ENCODE measurements around the gene RAET1E. TPM values are rescaled to one million over a fixed set of nuclear protein-coding genes. Genes with fewer than 3 reads are reported as not detected.
"Not testable (repeated sequence)": the region's sequence is repeated elsewhere in the genome, so short reads cannot be mapped to it uniquely, and the experiment has no call there.

Gene RAET1E
- total RNA-seq, 1 donor from 2014 or later, result not detected

- Mint-ChIP-seq H3K4me3 (no peak overlapping the region), H3K27me3 (peaks cover 71% of the 10 kb centered on the region), H3K4me1 (ENCODE audit: unreplicated experiment) (peaks cover 5% of the 10 kb centered on the region), H3K27ac (no peak overlapping the region), H3K36me3 (no peaks in the 10 kb centered on the region), H3K9me3 (no peaks in the 10 kb centered on the region)
- DNase-seq (ENCODE audit: extremely low spot score, unreplicated experiment), result peak; percentile 56
- TF ChIP-seq, protein P1, sequence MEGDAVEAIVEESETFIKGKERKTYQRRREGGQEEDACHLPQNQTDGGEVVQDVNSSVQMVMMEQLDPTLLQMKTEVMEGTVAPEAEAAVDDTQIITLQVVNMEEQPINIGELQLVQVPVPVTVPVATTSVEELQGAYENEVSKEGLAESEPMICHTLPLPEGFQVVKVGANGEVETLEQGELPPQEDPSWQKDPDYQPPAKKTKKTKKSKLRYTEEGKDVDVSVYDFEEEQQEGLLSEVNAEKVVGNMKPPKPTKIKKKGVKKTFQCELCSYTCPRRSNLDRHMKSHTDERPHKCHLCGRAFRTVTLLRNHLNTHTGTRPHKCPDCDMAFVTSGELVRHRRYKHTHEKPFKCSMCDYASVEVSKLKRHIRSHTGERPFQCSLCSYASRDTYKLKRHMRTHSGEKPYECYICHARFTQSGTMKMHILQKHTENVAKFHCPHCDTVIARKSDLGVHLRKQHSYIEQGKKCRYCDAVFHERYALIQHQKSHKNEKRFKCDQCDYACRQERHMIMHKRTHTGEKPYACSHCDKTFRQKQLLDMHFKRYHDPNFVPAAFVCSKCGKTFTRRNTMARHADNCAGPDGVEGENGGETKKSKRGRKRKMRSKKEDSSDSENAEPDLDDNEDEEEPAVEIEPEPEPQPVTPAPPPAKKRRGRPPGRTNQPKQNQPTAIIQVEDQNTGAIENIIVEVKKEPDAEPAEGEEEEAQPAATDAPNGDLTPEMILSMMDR (conservative IDR thresholded peaks at IDR 0.05), result no peak
Observed at GRCh38 chr6:149918151-149918905, 20.4 kb upstream of the RAET1E start.

- DNase-seq (ENCODE audit: extremely low spot score, unreplicated experiment), result peak; percentile 36
- Mint-ChIP-seq H3K27ac (no peak overlapping the region), H3K4me3 (no peak overlapping the region), H3K36me3 (no peaks in the 10 kb centered on the region), H3K9me3 (no peaks in the 10 kb centered on the region), H3K27me3 (peaks cover 71% of the 10 kb centered on the region), H3K4me1 (ENCODE audit: unreplicated experiment) (no peaks in the 10 kb centered on the region)
- TF ChIP-seq, protein P1 (conservative IDR thresholded peaks at IDR 0.05), result no peak
Observed at GRCh38 chr6:149917679-149918078, 19.8 kb upstream of the RAET1E start.

DNA sequence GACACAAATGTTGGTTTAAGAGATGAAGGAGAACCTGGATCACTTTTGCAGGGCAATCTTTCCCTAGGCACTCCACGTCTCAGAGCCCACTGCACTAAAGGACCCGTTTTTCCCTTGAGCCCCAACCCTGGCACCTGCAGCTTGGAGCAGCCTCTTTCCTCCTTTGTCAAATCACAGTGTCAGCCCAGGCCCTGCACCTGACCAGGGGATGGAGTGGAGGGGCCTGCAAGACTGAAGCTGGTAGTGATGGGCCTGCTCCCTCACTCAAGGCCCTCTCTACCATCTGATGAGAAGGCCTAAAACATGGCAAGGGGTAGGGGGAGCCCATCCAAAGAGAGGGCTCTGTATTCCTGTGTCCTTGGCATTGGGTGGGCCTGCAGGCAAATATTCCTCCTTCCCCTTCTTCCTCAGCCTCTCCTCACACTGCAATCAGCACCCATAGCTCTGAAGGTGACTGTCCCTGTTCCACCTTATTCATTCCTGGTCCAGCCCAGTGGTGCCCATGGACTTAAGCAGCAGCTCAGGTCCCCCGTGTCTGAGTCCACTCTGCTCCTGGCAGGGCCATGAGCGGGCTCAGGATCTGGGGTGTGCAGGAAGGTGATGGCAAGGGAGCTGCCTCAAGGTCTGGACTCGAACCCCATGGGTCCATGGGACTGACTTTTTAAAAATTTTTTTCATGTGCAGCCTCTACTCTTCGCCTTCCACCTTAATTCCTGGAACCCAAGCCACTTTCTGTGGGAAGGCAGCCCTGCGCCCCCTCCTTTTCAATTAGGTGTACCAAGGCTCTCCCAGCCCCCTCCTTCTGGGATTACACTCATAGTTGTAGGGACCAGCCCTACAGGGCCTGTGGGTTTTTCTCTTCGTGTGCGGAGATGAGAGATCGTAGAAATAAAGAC is 18.3 kb upstream of the RAET1E start:
- Mint-ChIP-seq H3K27me3 (peaks cover 66% of the 10 kb centered on the region), H3K4me3 (no peak overlapping the region), H3K36me3 (no peaks in the 10 kb centered on the region), H3K9me3 (no peaks in the 10 kb centered on the region), H3K27ac (no peak overlapping the region), H3K4me1 (ENCODE audit: unreplicated experiment) (no peaks in the 10 kb centered on the region)
- TF ChIP-seq, protein P1 (conservative IDR thresholded peaks at IDR 0.05), result no peak
- peak; percentile 52 for DNase-seq (ENCODE audit: extremely low spot score, unreplicated experiment)

DNA sequence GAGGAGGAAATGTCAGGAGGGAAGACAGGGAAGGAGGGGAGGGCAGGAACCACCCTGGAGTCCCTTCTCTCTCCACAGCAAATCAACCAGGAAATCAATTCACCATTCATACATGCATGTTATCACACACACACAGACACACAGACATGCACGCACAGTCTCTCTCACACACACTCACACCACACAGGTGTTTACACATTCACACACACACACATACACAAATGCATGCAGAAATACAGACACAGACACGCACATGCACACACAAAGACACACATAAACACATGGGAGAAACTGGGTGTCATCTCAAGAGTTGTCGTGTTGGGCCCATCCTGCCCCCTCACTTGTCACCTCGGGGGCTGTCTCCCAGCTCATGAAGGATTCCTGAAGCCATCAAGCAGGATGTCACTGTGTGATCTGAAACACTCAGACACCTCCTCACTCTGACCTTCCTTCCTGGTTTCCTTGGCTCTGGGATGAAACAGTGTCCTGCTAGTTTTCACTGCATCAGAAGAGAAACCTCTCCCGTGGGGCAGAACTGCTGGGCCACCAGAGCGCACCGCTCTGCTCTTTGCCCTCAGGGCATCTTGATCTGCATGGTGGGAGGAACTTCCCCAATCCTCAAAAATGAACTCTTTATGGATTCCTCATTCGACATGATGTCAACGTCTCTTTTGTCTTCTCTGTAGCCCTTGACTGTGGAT is 15.8 kb upstream of the RAET1E start:
- Mint-ChIP-seq H3K4me1 (ENCODE audit: unreplicated experiment) (no peaks in the 10 kb centered on the region), H3K4me3 (no peak overlapping the region), H3K9me3 (no peaks in the 10 kb centered on the region), H3K27ac (no peak overlapping the region), H3K36me3 (no peaks in the 10 kb centered on the region), H3K27me3 (peaks cover 52% of the 10 kb centered on the region)
- TF ChIP-seq, protein P1 (conservative IDR thresholded peaks at IDR 0.05), result no peak
- no peak for DNase-seq (ENCODE audit: extremely low spot score, unreplicated experiment)

DNA sequence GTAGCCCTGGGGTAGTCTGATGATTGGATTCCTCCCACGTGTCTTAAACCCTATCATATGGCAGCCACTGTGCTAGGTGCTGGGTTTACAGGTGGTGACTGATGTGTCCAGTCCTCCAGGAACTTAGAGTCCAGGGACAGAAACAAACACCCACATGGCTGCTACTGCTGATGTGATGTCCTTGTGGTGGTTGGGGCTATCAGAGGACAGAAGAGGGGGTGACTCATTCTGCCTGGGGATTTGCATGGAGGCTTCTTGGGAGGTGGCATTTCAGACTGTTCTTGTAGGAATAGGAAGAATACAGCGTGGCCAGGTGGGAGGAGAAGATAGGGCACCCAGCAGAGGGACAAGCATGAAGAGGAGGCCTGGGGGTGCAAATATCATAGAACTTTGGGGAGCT is 15.2 kb upstream of the RAET1E start:
- H3K27me3 Mint-ChIP-seq, result peaks cover 46% of the 10 kb centered on the region
- no peaks in the 10 kb centered on the region for H3K4me1 Mint-ChIP-seq (ENCODE audit: unreplicated experiment)
- H3K36me3 Mint-ChIP-seq, result no peaks in the 10 kb centered on the region
- H3K9me3 Mint-ChIP-seq, result peaks cover 2% of the 10 kb centered on the region
- no peak overlapping the region for H3K27ac Mint-ChIP-seq
- TF ChIP-seq, protein P1 (conservative IDR thresholded peaks at IDR 0.05), result no peak
- no peak overlapping the region for H3K4me3 Mint-ChIP-seq
- DNase-seq (ENCODE audit: extremely low spot score, unreplicated experiment), result no peak

GRCh38 chr6:149912680-149913079 is 14.8 kb upstream of the RAET1E start:
- not testable (repeated sequence) for DNase-seq (ENCODE audit: extremely low spot score, unreplicated experiment); H3K9me3 Mint-ChIP-seq; H3K36me3 Mint-ChIP-seq; H3K4me3 Mint-ChIP-seq; H3K27ac Mint-ChIP-seq; H3K4me1 Mint-ChIP-seq (ENCODE audit: unreplicated experiment)
- H3K27me3 Mint-ChIP-seq, result peaks cover 44% of the 10 kb centered on the region
